GM21360 (cell line): ENCODE data around the gene CCR6.
"Not testable (repeated sequence)": the region's sequence is repeated elsewhere in the genome, so short reads cannot be mapped to it uniquely, and the experiment has no call there.

Experiments
- ATAC-seq: cut with Tn5 transposase; IDR thresholded peaks from one replicate; pipeline ENCODE4 v1.9.1; 2021; ENCODE audit warnings: mild to moderate bottlenecking, moderate library complexity; ENCODE audit not compliant: unreplicated experiment

CCR6 gene

GRCh38 chr6:167122827-167123657, at the start of gene CCR6:
Gene CCR6 (plus strand): TSS chr6:167123096. CDS start chr6:167136135, 13,039 bp downstream.
- ATAC-seq: no peak

GRCh38 chr6:167073679-167074274, 49.1 kb upstream of the CCR6 start:
- no peak for ATAC-seq

GRCh38 chr6:167077241-167077932, 45.5 kb upstream of the CCR6 start:
- no peak for ATAC-seq

- no peak for ATAC-seq
Observed at GRCh38 chr6:167078745-167079144, 44.2 kb upstream of the CCR6 start.

GRCh38 chr6:167079853-167080297, 43.0 kb upstream of the CCR6 start:
- peak; percentile 98 for ATAC-seq

GRCh38 chr6:167087857-167088354, 35.0 kb upstream of the CCR6 start:
- ATAC-seq: no peak

- ATAC-seq: not testable (repeated sequence)
Observed at GRCh38 chr6:167088741-167089140, 34.2 kb upstream of the CCR6 start.

- no peak for ATAC-seq
Observed at GRCh38 chr6:167089243-167090142, 33.4 kb upstream of the CCR6 start.

- no peak for ATAC-seq
Observed at GRCh38 chr6:167090171-167090570, 32.7 kb upstream of the CCR6 start.

- ATAC-seq: no peak
Observed at GRCh38 chr6:167091026-167091804, 31.7 kb upstream of the CCR6 start.

GRCh38 chr6:167091805-167092107, 31.1 kb upstream of the CCR6 start:
- no peak for ATAC-seq

- ATAC-seq: no peak
Observed at GRCh38 chr6:167092672-167093339, 30.1 kb upstream of the CCR6 start.

GRCh38 chr6:167093406-167093921, 29.4 kb upstream of the CCR6 start:
- ATAC-seq: no peak

GRCh38 chr6:167093922-167094432, 28.9 kb upstream of the CCR6 start:
- peak; percentile 36 for ATAC-seq

- ATAC-seq: peak; percentile 5
Observed at GRCh38 chr6:167094436-167094819, 28.5 kb upstream of the CCR6 start.

- ATAC-seq: peak; percentile 56
Observed at GRCh38 chr6:167094820-167095637, 27.9 kb upstream of the CCR6 start.

- ATAC-seq: no peak
Observed at GRCh38 chr6:167095888-167096287, 27.0 kb upstream of the CCR6 start.

GRCh38 chr6:167096991-167097390, 25.9 kb upstream of the CCR6 start:
- no peak for ATAC-seq
